Epithelial cell of esophagus (primary cell): Measurements from ENCODE around the gene KRT9.
"Not testable (repeated sequence)": the region's sequence is repeated elsewhere in the genome, so short reads cannot be mapped to it uniquely, and the experiment has no call there.

Source experiments
- DNase-seq: peaks from one replicate; pipeline ENCODE4 v3.0.0; 2010; ENCODE audit warnings: low read depth
- H3K4me3 ChIP-seq: 2 replicates; pipeline ENCODE4 v1.5.1; 2011; ENCODE audit warnings: mild to moderate bottlenecking, low read length, control low read depth
- CTCF ChIP-seq: IDR thresholded peaks from 2 replicates; pipeline ENCODE4 v1.5.1; 2011; ENCODE audit warnings: low read depth, mild to moderate bottlenecking, low read length, control low read depth, inconsistent platforms; ENCODE audit not compliant: insufficient read depth; ENCODE audit errors: missing control alignments

KRT9 gene

GRCh38 chr17:41617698-41618097 is 45.8 kb upstream of the KRT9 start:
- no peak for TF ChIP-seq CTCF
- DNase-seq, result peak; percentile 88
- H3K4me3 ChIP-seq, result no peak overlapping the region

- DNase-seq, result peak; percentile 67
- TF ChIP-seq CTCF, result no peak
- H3K4me3 ChIP-seq, result no peak overlapping the region
Observed at GRCh38 chr17:41617136-41617535, 45.3 kb upstream of the KRT9 start.

DNA sequence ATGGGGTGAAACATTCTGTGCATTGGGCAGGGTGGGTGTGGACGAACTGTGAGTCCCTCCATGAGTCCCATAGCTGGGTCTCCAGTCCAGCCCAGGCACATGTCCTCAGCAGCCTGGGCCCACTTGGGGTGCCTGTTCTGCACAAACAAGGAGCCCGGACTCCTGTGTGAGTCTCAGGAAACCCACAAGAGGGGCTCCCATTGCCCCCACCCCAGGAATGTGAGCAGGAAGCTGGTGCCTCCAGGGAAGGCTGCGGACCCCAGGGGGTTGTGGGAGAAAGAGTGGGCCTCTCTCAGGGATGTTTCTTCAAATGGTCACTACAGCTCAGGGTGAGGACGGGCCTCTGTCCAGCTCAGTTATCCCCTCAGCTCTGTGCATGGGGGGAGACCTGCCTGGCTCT is 44.6 kb upstream of the KRT9 start:
- not testable (repeated sequence) for DNase-seq, H3K4me3 ChIP-seq

GRCh38 chr17:41615454-41615853 is 43.6 kb upstream of the KRT9 start:
- H3K4me3 ChIP-seq, result no peak overlapping the region
- DNase-seq, result peak; percentile 98
- peak; percentile 41 for TF ChIP-seq CTCF

DNA sequence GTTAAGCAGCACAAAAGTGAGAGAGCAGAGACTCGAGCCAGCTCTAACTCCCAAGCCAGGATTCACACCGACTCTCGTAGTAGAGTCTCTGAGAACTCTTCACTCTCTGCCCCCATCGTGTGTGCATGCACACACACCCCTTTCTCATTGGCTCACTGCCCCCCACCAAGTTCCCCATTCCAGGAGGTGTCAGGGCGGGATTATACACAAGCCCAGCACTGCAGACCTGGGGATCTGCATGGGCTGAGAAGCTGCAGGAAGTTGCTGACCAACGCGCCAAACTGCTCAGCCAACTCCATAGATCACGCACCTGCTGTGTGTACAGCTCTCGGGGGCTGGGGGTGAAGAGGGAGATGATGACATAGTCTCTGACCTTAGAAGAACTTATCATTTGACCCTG is 42.9 kb upstream of the KRT9 start:
- H3K4me3 ChIP-seq, DNase-seq: not testable (repeated sequence)

DNA sequence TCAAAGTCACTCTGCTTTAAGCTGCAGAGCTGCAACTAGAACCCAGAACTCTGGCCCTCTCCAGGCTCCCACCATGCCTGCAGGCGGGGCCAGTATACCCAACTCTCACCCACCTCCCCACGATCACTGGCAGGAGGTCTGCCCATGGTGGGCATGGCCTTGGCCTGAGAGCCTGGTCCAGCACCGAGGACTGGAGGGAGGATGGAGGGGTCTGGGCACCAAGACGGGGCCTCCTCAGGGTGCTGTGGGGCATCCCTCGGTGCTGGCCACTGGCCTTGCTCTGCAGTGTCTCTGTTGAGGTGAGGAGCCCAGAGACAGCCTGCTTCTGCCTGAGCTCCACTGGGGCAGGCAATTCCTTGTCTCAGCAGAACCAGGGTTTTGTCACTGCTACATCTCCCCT is 42.2 kb upstream of the KRT9 start:
- TF ChIP-seq CTCF, result no peak
- DNase-seq, result no peak
- no peak overlapping the region for H3K4me3 ChIP-seq

GRCh38 chr17:41613277-41614082 is 41.6 kb upstream of the KRT9 start:
- TF ChIP-seq CTCF, result no peak
- H3K4me3 ChIP-seq, result no peak overlapping the region
- no peak for DNase-seq

GRCh38 chr17:41612376-41613160 is 40.7 kb upstream of the KRT9 start, which contains the start of gene KRT16:
Gene KRT16 (minus strand): TSS chr17:41612767. CDS start chr17:41612688, 79 bp downstream.
- peak; percentile 97 for DNase-seq
- H3K4me3 ChIP-seq, result peak within 1 kb of the TSS; percentile 57
